GM12865 (cell line): ENCODE results near the gene SAFB.
"Not testable (repeated sequence)": the region's sequence is repeated elsewhere in the genome, so short reads cannot be mapped to it uniquely, and the experiment has no call there.

Experiments used
- DNase-seq: peaks from one replicate; pipeline ENCODE4 v3.0.0; 2010; ENCODE audit warnings: low read depth
- H3K4me3 ChIP-seq: 2 replicates; pipeline ENCODE4 v1.5.1; 2011; ENCODE audit warnings: mild to moderate bottlenecking, low read depth, low read length, control low read depth
- CTCF ChIP-seq: IDR thresholded peaks from 2 replicates; pipeline ENCODE4 v1.5.1; 2011; ENCODE audit warnings: low read length, control low read depth, low read depth, inconsistent platforms; ENCODE audit not compliant: insufficient read depth; ENCODE audit errors: missing control alignments

SAFB gene

DNA sequence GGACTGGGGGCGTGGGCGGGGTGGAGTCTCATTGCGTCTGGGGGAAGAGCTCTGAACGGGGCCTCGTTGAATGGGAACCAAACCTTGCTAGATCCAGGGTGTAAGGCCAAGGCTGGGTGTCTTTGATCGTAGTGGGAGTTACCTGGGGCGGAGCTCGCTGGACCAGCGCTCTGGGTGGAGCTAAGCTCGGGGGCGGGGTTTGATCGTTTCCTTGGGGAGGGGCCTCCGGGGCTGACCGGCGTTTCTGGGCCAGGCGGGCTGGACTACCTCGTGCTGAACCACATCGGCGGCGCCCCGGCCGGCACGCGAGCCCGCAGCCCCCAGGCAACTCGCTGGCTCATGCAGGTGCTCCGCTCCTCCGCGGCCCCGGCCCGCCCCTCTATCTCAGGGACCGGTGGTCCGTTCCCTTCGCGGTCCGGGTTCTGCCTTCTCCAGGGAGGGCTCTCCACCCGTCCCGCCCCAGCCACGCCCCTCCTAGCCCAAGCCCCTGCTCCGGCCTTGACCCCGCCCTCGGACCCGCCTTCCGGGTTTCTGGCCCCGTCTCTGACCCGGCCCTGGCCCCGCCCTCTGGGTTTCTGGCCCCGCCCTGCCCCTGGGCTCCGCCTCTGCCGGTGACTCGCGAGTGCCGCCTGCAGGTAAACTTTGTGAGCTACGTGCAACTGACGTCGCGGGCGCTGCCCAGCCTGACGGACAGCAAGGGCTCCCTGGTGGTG lies 63.9 kb downstream of the SAFB start:
- peak overlapping the region; percentile 50 for H3K4me3 ChIP-seq
- DNase-seq, result peak; percentile 98
- TF ChIP-seq CTCF, result peak; percentile 86

DNA sequence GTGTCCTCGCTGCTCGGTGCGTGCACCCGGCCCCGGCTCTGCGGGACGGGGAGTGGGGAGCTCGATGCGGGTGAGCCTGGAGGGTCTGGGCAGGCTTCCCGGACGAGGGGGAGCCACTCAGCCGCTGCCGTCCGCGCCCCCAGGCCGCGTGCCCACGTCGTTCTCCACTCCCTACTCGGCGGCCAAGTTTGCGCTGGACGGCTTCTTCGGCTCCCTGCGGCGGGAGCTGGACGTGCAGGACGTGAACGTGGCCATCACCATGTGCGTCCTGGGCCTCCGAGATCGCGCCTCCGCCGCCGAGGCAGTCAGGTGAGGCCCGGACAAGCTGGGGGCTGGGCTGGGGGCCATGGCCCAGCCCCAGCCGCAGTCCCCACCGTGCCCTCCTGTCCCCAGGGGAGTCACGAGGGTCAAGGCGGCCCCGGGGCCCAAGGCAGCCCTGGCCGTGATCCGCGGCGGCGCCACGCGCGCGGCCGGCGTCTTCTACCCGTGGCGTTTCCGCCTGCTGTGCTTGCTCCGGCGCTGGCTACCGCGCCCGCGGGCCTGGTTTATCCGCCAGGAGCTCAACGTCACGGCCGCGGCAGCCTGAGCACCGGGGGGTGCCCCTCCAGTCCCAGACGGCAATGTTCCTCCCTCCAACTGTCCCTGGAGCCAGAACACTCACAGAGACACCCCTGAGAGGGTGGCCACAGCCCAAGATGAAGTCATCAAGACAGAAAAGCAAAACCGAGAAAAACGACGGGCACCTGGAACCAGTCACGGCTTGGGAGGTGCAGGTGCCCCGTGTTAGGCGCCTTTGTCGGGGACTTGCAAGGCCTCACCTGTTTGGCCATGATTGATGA lies 64.7 kb downstream of the SAFB start:
- no peak for DNase-seq
- H3K4me3 ChIP-seq, result no peak overlapping the region; the same call in 1 of the 2 replicates
- TF ChIP-seq CTCF, result no peak

DNA sequence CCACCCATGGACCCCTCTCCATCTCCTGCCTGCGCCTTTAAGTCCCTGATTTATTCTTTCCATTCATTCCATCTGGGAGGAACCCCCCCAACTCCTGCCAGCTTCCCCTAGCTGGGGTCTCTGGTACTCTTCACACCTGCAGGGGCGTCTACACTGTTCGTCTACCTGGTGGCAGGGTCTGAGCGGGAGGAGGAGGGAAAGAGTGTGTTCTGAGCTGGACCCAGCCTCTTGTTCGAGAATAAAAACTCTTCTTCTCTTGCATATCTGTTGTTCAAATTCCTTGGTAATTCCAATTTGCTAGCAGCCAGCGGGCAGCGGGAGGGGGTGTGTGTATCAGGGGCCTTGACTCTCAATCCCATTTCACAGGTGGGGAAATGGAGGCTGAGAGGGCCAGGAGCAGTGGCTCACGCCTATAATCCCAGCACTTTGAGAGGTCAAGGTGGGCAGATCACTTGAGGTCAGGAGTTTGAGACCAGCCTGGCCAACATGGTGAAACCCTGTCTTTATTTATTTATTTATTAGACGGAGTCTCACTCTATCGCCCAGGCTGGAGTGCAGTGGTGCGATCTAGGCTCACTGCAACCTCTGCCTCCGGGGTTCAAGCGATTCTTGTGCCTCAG lies 65.5 kb downstream of the SAFB start:
- H3K4me3 ChIP-seq, DNase-seq: not testable (repeated sequence)

DNA sequence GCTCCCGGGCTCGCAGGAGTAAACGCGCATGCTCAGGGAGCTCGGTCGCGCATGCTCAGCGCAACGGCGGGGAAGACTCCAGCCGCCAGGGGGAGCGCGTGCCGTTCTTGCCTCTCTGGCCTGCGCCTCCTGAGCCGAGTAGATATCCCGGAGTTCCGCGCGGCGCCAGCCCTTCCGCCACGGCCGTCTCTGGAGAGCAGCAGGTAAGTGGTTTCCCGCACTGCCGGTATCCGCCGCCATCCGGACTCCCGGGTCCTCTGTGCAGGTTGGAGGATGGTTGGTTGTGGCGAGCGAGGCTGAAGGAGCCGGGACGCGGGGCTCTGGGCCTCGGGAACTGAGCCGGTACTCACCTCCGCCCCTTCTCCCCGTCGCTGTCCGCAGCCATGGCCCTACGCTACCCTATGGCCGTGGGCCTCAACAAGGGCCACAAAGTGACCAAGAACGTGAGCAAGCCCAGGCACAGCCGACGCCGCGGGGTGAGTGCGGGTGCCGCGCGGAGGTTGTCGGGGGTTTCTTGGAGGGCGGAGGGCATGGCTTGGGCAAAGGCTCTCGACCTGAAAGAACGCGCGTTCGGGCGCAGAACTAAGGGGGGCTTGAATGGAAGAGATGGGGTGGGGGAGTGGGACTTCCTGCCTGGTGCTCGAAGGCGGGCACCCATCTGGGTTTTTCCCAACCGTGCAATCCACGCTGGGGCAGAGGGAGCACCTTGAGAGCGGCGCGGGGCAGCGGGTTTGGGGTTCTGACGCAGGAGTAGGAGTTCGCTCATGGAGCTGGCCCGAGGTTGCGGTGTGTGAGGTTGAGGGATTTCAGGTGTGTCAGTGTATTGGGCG lies 67.5 kb downstream of the SAFB start, which contains the start of gene RPL36:
RPL36 (plus strand) TSS at position 171 of the 830 bp plus-strand sequence; CDS start at position 384, 213 bp downstream.
- TF ChIP-seq CTCF, result peak; percentile 99
- H3K4me3 ChIP-seq, result peak within 1 kb of the TSS; percentile 92
- DNase-seq, result peak; percentile 98

DNA sequence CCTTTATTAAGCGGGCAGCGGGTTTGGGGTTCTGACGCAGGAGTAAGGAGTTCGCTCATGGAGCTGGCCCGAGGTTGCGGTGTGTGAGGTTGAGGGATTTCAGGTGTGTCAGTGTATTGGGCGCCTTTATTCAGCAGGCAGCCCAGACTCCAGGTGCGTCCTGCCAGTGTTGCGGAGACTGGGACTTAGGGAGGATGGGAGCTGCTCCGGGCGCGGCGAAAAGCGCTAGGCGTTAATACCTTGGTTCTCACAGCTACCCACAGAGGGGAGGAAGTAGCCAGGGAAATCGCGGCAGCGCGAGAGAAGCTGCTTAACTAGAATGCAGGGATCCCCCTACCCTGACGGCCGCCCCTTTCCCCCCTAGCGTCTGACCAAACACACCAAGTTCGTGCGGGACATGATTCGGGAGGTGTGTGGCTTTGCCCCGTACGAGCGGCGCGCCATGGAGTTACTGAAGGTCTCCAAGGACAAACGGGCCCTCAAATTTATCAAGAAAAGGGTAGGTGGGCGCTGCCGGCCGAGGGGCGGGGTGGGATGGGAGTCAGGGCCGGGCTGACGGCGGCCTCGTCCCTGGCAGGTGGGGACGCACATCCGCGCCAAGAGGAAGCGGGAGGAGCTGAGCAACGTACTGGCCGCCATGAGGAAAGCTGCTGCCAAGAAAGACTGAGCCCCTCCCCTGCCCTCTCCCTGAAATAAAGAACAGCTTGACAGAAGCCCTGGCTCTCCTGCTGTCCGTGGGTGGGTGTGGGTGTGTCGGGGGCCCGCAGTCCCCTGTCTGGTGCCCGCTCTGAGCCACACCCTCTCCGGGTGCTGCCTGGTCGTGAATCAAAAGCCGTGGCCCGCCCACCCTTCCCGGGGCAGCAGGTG lies 68.3 kb downstream of the SAFB start:
- no peak for TF ChIP-seq CTCF
- DNase-seq, result peak; percentile 59
- H3K4me3 ChIP-seq, result peak overlapping the region; percentile 92

DNA sequence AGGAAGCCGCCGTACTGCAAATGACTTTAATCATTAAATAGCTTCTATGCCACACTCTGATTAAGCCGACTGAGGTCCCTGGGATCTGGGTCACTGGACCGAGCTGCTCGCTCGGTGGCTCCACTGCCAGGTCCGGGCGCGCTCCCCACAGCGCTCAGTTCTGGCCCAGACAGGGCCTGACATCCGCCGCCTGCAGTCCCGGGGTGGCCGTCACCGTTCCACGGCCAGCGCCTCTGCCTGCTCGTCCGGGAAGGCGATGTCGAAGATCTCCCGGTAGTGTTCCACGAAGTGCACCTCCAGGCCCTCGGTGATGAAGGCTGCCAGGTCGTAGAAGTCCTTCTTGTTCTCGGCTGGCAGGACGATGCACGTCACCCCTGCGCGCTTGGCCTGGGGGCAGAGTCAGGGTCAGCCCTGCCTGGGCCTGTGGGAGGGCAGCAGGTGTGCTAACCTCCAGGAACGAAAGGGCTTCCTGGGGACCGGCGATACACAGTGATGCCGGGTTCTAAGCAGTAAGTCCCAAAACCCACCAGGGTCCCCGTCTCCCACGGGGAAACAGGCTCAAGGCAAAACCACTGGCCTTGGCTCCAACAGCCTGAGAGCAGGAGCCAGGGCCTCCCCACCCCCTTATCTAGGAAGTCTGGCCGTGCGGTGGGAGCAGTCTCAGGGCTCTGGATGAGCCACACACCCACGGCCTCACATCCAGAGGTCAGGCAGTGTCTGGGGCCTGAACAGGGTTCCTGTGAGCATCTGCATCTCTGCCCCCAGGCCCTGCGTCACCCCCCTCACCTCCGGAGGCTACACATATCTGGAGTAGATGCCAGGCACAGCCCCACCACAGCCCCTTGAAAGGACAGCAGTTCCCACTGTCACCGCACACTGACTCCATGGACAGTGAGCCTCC lies 69.2 kb downstream of the SAFB start:
- no peak for TF ChIP-seq CTCF
- peak overlapping the region; percentile 92 for H3K4me3 ChIP-seq
- DNase-seq, result peak; percentile 44
